ENCODE data around the gene SRPX. TPM values are rescaled to one million over a fixed set of nuclear protein-coding genes. Genes with fewer than 3 reads are reported as not detected.

SRPX gene, protein sequence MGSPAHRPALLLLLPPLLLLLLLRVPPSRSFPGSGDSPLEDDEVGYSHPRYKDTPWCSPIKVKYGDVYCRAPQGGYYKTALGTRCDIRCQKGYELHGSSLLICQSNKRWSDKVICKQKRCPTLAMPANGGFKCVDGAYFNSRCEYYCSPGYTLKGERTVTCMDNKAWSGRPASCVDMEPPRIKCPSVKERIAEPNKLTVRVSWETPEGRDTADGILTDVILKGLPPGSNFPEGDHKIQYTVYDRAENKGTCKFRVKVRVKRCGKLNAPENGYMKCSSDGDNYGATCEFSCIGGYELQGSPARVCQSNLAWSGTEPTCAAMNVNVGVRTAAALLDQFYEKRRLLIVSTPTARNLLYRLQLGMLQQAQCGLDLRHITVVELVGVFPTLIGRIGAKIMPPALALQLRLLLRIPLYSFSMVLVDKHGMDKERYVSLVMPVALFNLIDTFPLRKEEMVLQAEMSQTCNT
- 37.2 and 39.0 TPM in 2 replicates for total RNA-seq

DNA sequence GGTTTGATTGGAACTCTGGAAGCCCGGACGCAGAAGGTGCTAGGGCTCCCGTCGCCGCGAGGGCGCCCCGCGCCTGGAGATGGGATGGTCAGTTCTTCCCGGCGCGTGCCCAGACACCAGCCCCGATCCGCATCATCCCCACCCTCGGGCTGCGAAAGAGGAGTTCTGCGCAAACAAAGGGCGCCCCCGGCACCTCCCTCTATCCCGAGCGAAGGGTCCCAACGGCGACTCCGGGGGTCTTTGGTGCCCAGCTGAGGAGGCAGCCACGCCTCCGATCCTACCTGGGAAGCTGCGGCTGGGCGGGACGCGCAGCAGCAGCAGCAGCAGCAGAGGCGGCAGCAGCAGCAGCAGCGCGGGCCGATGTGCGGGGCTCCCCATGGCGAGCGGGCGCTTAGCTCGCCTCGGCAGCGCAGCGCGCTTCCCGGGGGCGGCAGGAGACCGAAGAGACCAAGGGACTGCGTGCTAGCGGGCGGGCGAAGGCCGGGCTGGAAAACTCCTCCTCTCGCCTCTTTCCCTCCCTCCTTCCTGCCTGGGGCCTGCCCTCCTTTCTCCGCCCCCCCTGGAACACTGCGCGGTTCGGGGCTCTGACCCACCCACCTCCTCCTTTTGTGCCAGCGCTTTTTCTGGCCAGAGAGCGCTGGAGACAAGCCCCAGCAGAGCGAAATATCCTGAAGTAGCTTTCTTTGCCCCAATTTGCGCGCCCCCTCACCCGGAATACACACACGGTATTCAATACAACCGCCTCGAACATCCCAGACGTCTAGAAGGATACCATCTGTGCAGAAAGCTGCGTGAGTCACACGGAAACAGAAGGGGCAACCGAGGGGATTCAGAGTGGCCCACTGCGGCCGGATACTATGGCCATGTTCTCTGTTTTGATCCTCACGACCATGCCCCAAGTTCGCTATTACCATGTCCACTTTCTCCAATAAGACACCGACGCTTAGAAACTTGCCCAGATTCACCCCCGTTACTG lies at the start of gene SRPX:
Gene SRPX, minus strand, starts transcription at position 457 of the 976 bp plus-strand sequence. Its CDS starts 79 bp downstream, at position 378.

Other genes starting within 250 kb of the SRPX start
- gene SYTL5, start 214.3 kb downstream of the SRPX start, total RNA-seq = under 0.01 TPM in 1 of 2 replicates, not detected in the other
- gene RPGR, start 106.6 kb upstream of the SRPX start, total RNA-seq = 4.9 and 30.3 TPM in 2 replicates
- gene OTC, start 131.7 kb upstream of the SRPX start, total RNA-seq = not detected in 2 replicates